ENCODE data around the gene SLCO1B3.

SLCO1B3 gene

DNA sequence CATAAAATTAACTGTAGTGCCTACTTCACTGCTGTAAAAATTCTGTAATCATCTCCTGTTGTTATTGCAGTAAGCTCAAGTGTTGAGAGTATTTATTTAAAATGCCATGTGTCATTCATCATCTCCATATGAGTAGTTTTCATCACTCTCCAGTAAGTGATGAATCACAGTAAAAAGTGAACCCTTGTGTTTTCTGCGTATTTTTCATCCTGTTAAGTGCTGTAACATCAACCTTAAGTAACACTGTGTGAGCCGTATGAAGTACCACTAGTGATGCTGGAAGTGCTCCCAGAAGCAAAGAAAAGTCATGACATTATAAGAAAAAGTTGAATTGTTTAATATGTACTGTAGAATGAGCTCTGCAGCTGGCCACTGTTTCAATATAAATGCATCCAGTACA, 55.4 kb downstream of the SLCO1B3 start:
- ATAC-seq (ENCODE audit: insufficient read depth, low read depth): no peak
- no peaks in the 10 kb centered on the region for H3K9me3 ChIP-seq (ENCODE audit: insufficient read depth, low read length, severe bottlenecking)
- H4K20me1 ChIP-seq (ENCODE audit: insufficient read depth, low read length): no peaks in the 10 kb centered on the region
- no peak overlapping the region for H3K4me3 ChIP-seq (ENCODE audit: low read depth in 1 of 2, low read length in 2 of 2)
- H3K27me3 ChIP-seq (ENCODE audit: insufficient read depth, low read length, poor library complexity): no peaks in the 10 kb centered on the region
- no peak for TF ChIP-seq EZH2 (IDR thresholded peaks at IDR 0.05; ENCODE audit: borderline replicate concordance, low read depth, low read length, severe bottlenecking)
- H3K27ac ChIP-seq (ENCODE audit: low read length): no peak overlapping the region
- no peaks in the 10 kb centered on the region for H3K36me3 ChIP-seq (ENCODE audit: insufficient read depth, low read length)
- H3K79me2 ChIP-seq (ENCODE audit: insufficient read depth, low read length): no peaks in the 10 kb centered on the region
- no peak overlapping the region for H3K4me2 ChIP-seq (ENCODE audit: insufficient read depth, low read length)
- no peak for DNase-seq
- H3K9ac ChIP-seq (ENCODE audit: low read depth, low read length): no peak overlapping the region
- H3K4me1 ChIP-seq (ENCODE audit: insufficient read depth, low read length): no peaks in the 10 kb centered on the region
- H2AFZ ChIP-seq (ENCODE audit: low read depth, low read length): no peak overlapping the region

- no peaks in the 10 kb centered on the region for H3K36me3 ChIP-seq (ENCODE audit: insufficient read depth, low read length)
- no peaks in the 10 kb centered on the region for H3K27me3 ChIP-seq (ENCODE audit: insufficient read depth, low read length, poor library complexity)
- no peak for TF ChIP-seq EZH2 (IDR thresholded peaks at IDR 0.05; ENCODE audit: borderline replicate concordance, low read depth, low read length, severe bottlenecking)
- TF ChIP-seq, protein P1, sequence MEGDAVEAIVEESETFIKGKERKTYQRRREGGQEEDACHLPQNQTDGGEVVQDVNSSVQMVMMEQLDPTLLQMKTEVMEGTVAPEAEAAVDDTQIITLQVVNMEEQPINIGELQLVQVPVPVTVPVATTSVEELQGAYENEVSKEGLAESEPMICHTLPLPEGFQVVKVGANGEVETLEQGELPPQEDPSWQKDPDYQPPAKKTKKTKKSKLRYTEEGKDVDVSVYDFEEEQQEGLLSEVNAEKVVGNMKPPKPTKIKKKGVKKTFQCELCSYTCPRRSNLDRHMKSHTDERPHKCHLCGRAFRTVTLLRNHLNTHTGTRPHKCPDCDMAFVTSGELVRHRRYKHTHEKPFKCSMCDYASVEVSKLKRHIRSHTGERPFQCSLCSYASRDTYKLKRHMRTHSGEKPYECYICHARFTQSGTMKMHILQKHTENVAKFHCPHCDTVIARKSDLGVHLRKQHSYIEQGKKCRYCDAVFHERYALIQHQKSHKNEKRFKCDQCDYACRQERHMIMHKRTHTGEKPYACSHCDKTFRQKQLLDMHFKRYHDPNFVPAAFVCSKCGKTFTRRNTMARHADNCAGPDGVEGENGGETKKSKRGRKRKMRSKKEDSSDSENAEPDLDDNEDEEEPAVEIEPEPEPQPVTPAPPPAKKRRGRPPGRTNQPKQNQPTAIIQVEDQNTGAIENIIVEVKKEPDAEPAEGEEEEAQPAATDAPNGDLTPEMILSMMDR (IDR thresholded peaks at IDR 0.05; ENCODE audit: borderline replicate concordance, extremely low read depth, low read length, poor library complexity, severe bottlenecking): no peak
- no peak overlapping the region for H3K4me2 ChIP-seq (ENCODE audit: insufficient read depth, low read length)
- DNase-seq (no peak), ATAC-seq (ENCODE audit: insufficient read depth, low read depth) (no peak)
- H3K4me1 ChIP-seq (ENCODE audit: insufficient read depth, low read length): no peaks in the 10 kb centered on the region
- H3K9me3 ChIP-seq (ENCODE audit: insufficient read depth, low read length, severe bottlenecking): no peaks in the 10 kb centered on the region
- H3K4me3 ChIP-seq (ENCODE audit: low read depth in 1 of 2, low read length in 2 of 2): no peak overlapping the region
- no peaks in the 10 kb centered on the region for H4K20me1 ChIP-seq (ENCODE audit: insufficient read depth, low read length)
- H3K9ac ChIP-seq (ENCODE audit: low read depth, low read length): no peak overlapping the region
- H3K27ac ChIP-seq (ENCODE audit: low read length): no peak overlapping the region
- no peak overlapping the region for H2AFZ ChIP-seq (ENCODE audit: low read depth, low read length)
- no peaks in the 10 kb centered on the region for H3K79me2 ChIP-seq (ENCODE audit: insufficient read depth, low read length)
Measured at GRCh38 chr12:20868277-20868676, 57.8 kb downstream of the SLCO1B3 start.

DNA sequence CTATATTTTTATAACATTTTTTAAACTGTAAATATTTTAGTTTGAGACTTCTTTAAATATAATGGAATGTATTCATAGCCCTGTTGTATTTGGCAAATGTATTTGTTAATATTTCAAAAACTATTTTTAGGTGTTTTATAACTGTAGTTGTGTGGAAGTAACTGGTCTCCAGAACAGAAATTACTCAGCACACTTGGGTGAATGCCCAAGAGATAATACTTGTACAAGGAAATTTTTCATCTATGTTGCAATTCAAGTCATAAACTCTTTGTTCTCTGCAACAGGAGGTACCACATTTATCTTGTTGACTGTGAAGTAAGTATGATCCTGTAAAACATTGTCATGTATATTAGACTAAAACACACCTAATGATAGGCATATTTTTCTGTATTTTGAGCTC, 72.8 kb downstream of the SLCO1B3 start:
- H3K36me3 ChIP-seq (ENCODE audit: insufficient read depth, low read length): no peaks in the 10 kb centered on the region
- no peak overlapping the region for H3K27ac ChIP-seq (ENCODE audit: low read length)
- ATAC-seq (ENCODE audit: insufficient read depth, low read depth) (no peak), DNase-seq (no peak)
- H3K9me3 ChIP-seq (ENCODE audit: insufficient read depth, low read length, severe bottlenecking): no peaks in the 10 kb centered on the region
- H3K4me1 ChIP-seq (ENCODE audit: insufficient read depth, low read length): no peaks in the 10 kb centered on the region
- TF ChIP-seq EZH2 (IDR thresholded peaks at IDR 0.05; ENCODE audit: borderline replicate concordance, low read depth, low read length, severe bottlenecking): no peak
- TF ChIP-seq, protein P1 (IDR thresholded peaks at IDR 0.05; ENCODE audit: borderline replicate concordance, extremely low read depth, low read length, poor library complexity, severe bottlenecking): no peak
- no peak overlapping the region for H3K4me3 ChIP-seq (ENCODE audit: low read depth in 1 of 2, low read length in 2 of 2)
- H4K20me1 ChIP-seq (ENCODE audit: insufficient read depth, low read length): no peaks in the 10 kb centered on the region
- H3K79me2 ChIP-seq (ENCODE audit: insufficient read depth, low read length): no peaks in the 10 kb centered on the region
- no peak overlapping the region for H3K9ac ChIP-seq (ENCODE audit: low read depth, low read length)
- H3K27me3 ChIP-seq (ENCODE audit: insufficient read depth, low read length, poor library complexity): no peaks in the 10 kb centered on the region
- H2AFZ ChIP-seq (ENCODE audit: low read depth, low read length): no peak overlapping the region
- H3K4me2 ChIP-seq (ENCODE audit: insufficient read depth, low read length): no peak overlapping the region

DNA sequence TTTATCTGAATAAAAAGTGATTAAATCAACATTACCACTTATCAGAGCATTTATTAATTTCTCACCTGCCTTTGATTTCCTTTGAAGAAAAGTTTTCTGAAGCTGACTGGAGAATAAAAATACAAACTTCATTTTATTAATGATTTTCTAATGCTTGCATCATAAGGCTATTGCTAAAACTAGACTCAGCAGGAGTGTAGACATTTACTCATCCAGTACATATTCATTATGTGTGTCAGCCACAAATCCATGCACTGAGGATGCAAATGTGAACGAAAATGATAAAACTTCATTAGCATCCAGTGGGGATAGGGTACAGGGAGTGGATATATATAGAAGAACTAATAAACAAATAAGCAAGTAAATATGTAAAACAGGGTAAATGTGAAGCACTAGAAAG, 74.6 kb downstream of the SLCO1B3 start:
- TF ChIP-seq EZH2 (IDR thresholded peaks at IDR 0.05; ENCODE audit: borderline replicate concordance, low read depth, low read length, severe bottlenecking): no peak
- TF ChIP-seq, protein P1 (IDR thresholded peaks at IDR 0.05; ENCODE audit: borderline replicate concordance, extremely low read depth, low read length, poor library complexity, severe bottlenecking): no peak
- DNase-seq: no peak
- Histone ChIP-seq H3K4me1 (ENCODE audit: insufficient read depth, low read length) (no peaks in the 10 kb centered on the region), H2AFZ (ENCODE audit: low read depth, low read length) (no peak overlapping the region), H3K27me3 (ENCODE audit: insufficient read depth, low read length, poor library complexity) (no peaks in the 10 kb centered on the region), H3K36me3 (ENCODE audit: insufficient read depth, low read length) (no peaks in the 10 kb centered on the region), H3K27ac (ENCODE audit: low read length) (no peak overlapping the region), H3K9me3 (ENCODE audit: insufficient read depth, low read length, severe bottlenecking) (no peaks in the 10 kb centered on the region), H3K4me3 (ENCODE audit: low read depth in 1 of 2, low read length in 2 of 2) (no peak overlapping the region), H4K20me1 (ENCODE audit: insufficient read depth, low read length) (no peaks in the 10 kb centered on the region), H3K79me2 (ENCODE audit: insufficient read depth, low read length) (no peaks in the 10 kb centered on the region), H3K9ac (ENCODE audit: low read depth, low read length) (no peak overlapping the region), H3K4me2 (ENCODE audit: insufficient read depth, low read length) (no peak overlapping the region)
- no peak for ATAC-seq (ENCODE audit: insufficient read depth, low read depth)
